SK-N-MC (cell line): ENCODE data around the gene SMIM24.

ENCODE experiments used
- DNase-seq: peaks from one replicate; pipeline ENCODE4 v3.0.0-alpha.2; 2011; ENCODE audit warnings: low read depth, low spot score
- H3K27ac ChIP-seq: fragments of 200-600 bp; sonication (generic); 2 replicates; pipeline ENCODE4 v1.5.1; 2016; ENCODE audit warnings: mixed run types
- H3K36me3 ChIP-seq: fragments of 200-600 bp; sonication (generic); 2 replicates; pipeline ENCODE4 v1.6.1; 2017; ENCODE audit warnings: antibody characterized with exemption, low read length, mixed read lengths; ENCODE audit not compliant: insufficient read depth
- H3K4me3 ChIP-seq: fragments of 200-600 bp; sonication (generic); 2 replicates; pipeline ENCODE4 v1.5.1; 2016
- H3K9ac ChIP-seq: fragments of 200-600 bp; sonication (generic); 2 replicates; pipeline ENCODE4 v1.8.0; 2017; ENCODE audit warnings: mixed run types, mixed read lengths; ENCODE audit not compliant: insufficient read length
- H3K9me3 ChIP-seq: fragments of 200-600 bp; sonication (generic); 2 replicates; pipeline ENCODE4 v1.6.1; 2017; ENCODE audit warnings: low read depth, mild to moderate bottlenecking, antibody characterized with exemption, low read length, moderate library complexity, mixed read lengths
- EZH2 ChIP-seq: fragments of 200-600 bp; sonication (generic); IDR thresholded peaks from one replicate; pipeline ENCODE4 v1.6.1; 2017; ENCODE audit warnings: antibody characterized with exemption
- FOXP2 ChIP-seq: optimal IDR thresholded peaks from 2 replicates; pipeline ENCODE3; 2011; ENCODE audit warnings: mild to moderate bottlenecking, moderate library complexity; ENCODE audit not compliant: insufficient read depth; ENCODE audit errors: extremely low read length, control extremely low read depth
- POLR2AphosphoS5 ChIP-seq: IDR thresholded peaks from 2 replicates; pipeline ENCODE4 v1.6.1; 2012; ENCODE audit warnings: mild to moderate bottlenecking, low read depth, low read length, borderline replicate concordance

The SMIM24 gene

DNA sequence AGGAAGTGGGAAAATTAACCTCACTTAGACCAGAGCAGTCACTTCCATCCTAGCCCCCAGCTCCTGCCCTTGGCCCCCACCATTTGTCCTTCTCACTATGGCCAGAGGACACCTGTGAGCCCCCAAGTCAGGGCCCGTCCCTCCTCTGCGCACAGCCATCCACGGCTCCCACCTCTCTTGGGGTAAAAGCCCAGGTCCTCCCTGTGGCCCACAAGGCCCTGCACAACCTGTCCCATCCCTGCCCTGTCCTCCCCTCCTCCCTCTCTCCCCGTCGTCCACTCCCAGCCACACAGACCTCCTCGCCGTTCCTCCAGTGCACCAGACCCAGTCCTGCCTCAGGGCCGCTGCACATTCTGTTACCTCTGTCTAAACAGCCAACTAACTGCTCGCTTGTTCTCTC lies 53.9 kb downstream of the SMIM24 start:
- Histone ChIP-seq H3K36me3 (peaks cover 15% of the 10 kb centered on the region), H3K9me3 (no peaks in the 10 kb centered on the region), H3K4me3 (no peak overlapping the region), H3K9ac (no peak overlapping the region), H3K27ac (no peak overlapping the region)
- no peak for DNase-seq
- TF ChIP-seq EZH2 (no peak), POLR2AphosphoS5 (no peak), FOXP2 (no peak)
